ENCODE measurements around the gene RANBP9.

- TF ChIP-seq CTCF (IDR thresholded peaks at IDR 0.05) (no peak), EP300 (IDR thresholded peaks at IDR 0.05) (no peak), POLR2A (IDR thresholded peaks at IDR 0.05) (no peak), POLR2AphosphoS5 (IDR thresholded peaks at IDR 0.05) (no peak)
Observed at GRCh38 chr6:13648850-13649249, 62.8 kb downstream of the RANBP9 start.
